PC-3 (cell line): ENCODE data around the gene OTOF.

Experiments
- EZH2 ChIP-seq: fragments of 300-600 bp; sonication (generic); IDR thresholded peaks from one replicate; pipeline ENCODE4 v1.6.1; 2017; ENCODE audit warnings: antibody characterized with exemption, mild to moderate bottlenecking, low read length; ENCODE audit not compliant: unreplicated experiment
- EZH2phosphoT487 ChIP-seq: fragments of 300-600 bp; sonication (generic); IDR thresholded peaks from 2 replicates; pipeline ENCODE4 v1.6.1; 2018; ENCODE audit warnings: mild to moderate bottlenecking, antibody characterized with exemption, low read length, borderline replicate concordance
- TF ChIP-seq, protein P1 (sequence below): fragments of 300-600 bp; sonication (generic); conservative IDR thresholded peaks from 2 replicates; pipeline ENCODE4 v1.5.1; 2017; ENCODE audit warnings: antibody characterized with exemption, low read depth, mild to moderate bottlenecking, low read length

DNA sequence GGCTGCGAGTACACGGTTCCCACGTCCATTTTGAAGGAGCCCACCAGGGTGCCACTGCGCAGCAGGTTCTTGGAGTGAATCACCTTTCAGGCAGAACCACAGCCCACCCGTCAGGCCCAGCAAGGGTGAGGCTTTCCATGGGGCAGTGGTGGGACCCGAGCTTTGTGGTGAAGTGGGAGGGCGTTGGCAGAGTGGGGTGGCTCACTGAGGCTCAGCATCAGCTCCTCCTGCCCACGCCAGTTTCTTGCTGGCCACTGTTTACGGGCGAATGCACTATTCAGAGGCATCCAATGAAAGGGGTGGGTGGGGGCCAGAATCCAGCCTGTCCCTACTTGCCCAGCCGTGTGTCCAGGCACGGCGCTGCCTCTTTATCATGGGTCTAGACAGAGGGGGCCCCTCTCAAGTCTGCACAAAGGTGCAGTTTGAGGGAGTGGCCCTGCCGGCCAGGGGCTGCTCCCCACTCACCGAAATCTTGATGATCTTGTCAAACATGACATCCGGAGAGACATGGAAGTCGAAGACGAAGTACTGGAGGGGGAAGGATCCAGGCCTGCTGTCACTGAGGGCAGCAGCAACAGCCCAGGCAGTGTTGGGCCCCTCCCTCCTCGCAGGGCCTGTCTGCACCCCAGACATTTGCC, 11.4 kb upstream of the OTOF start:
- TF ChIP-seq, protein P1, sequence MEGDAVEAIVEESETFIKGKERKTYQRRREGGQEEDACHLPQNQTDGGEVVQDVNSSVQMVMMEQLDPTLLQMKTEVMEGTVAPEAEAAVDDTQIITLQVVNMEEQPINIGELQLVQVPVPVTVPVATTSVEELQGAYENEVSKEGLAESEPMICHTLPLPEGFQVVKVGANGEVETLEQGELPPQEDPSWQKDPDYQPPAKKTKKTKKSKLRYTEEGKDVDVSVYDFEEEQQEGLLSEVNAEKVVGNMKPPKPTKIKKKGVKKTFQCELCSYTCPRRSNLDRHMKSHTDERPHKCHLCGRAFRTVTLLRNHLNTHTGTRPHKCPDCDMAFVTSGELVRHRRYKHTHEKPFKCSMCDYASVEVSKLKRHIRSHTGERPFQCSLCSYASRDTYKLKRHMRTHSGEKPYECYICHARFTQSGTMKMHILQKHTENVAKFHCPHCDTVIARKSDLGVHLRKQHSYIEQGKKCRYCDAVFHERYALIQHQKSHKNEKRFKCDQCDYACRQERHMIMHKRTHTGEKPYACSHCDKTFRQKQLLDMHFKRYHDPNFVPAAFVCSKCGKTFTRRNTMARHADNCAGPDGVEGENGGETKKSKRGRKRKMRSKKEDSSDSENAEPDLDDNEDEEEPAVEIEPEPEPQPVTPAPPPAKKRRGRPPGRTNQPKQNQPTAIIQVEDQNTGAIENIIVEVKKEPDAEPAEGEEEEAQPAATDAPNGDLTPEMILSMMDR = no peak
- no peak for TF ChIP-seq EZH2
- TF ChIP-seq EZH2phosphoT487 = no peak
